RCC 7860 (cell line): Measurements from ENCODE around the gene RABL3.
"Not testable (repeated sequence)": the region's sequence is repeated elsewhere in the genome, so short reads cannot be mapped to it uniquely, and the experiment has no call there.

Experiments used
- DNase-seq: peaks from one replicate; pipeline ENCODE4 v3.0.0-alpha.2; 2015; ENCODE audit warnings: low spot score
- FAIRE-seq: peaks from 2 replicates; lab custom pipeline; 2012; peaks lifted over from hg19 to GRCh38; lab: Jason Lieb, UNC

Gene RABL3, protein sequence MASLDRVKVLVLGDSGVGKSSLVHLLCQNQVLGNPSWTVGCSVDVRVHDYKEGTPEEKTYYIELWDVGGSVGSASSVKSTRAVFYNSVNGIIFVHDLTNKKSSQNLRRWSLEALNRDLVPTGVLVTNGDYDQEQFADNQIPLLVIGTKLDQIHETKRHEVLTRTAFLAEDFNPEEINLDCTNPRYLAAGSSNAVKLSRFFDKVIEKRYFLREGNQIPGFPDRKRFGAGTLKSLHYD

DNA sequence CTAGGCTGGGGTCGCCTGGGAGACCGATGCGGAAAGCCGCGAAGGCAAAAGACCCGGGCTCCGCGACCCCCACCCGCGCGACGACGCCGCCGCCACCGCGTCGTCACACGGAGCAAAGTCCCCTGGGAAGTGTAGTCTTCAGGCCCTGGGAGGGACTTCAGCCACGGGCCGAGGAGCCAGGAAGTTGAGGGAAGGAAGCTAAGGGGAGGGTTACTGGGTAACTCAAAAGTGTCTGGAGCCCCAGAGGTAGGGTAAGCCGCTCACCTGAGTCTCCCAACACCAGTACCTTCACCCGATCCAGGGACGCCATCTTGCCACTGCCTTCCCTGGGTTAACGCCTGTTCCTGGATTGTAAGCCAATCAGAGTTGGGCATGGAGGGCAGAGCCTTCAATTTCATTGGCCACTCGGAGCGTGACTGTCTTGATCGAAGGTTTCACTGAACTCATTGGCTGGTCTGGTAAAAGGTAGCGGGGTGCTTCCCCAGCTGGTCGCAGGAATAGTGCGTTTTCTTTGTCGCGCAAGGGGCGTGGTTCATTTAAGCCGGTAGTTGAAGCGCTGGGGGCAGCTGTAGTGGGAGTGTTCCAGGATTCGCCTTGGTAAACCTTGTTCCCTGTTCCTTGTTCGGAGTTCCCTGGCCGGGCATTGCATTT is at the start of gene RABL3, which contains the start of gene GTF2E1:
RABL3 (minus strand) TSS at position 319 of the 651 bp plus-strand sequence; CDS start at position 310, 9 bp downstream.
GTF2E1 (plus strand) TSS at position 547 of the 651 bp plus-strand sequence. CDS start 7,809 bp downstream, outside the sequence.
- FAIRE-seq (peak; percentile 97), DNase-seq (peak; percentile 98)

- peak; percentile 70 for DNase-seq
- peak; percentile 76 for FAIRE-seq
Measured at GRCh38 chr3:120791913-120792312, 49.6 kb upstream of the RABL3 start.

- no peak for FAIRE-seq
- no peak for DNase-seq
Measured at GRCh38 chr3:120791010-120791409, 48.7 kb upstream of the RABL3 start.

DNA sequence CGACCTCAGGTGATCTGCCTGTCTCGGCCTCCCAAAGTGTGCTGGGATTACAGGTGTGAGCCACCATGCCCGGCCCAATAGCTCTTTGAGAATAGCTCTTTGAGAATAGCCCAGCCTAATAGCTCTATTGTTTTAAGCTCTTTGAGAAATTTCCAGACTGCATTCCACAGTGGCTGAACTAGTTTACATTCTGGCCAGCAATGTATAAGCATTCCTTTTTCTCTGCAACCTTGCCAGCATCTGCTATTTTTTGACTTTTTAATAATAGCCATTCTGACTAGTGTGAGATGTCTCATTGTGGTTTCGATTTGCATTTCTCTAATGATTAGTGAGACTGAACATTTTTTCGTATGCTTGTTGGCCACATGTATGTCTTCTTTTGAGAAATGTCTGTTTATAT is 43.5 kb upstream of the RABL3 start:
- DNase-seq, FAIRE-seq: not testable (repeated sequence)

GRCh38 chr3:120780977-120781376 is 38.7 kb upstream of the RABL3 start:
- FAIRE-seq = peak; percentile 96
- peak; percentile 92 for DNase-seq

DNA sequence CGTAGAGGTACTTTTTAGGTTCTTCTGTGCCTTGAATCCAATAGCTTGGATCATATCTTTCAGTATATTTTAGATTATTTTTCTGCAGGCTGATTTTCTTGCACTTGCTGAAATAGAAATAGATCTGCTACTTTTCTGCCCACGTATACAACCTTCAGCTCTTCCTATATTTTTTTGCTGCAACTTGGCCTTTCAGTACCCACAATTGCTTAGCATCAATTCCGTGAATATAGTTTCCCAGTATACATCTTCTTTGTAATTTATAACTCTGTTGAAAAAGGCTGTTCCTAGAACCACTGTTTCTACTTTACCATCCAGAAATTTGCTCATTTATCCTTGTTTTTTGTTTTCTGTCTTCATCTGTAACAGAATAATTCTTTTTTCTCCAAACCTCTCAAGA is 36.5 kb upstream of the RABL3 start:
- DNase-seq (no peak), FAIRE-seq (no peak)

- no peak for DNase-seq
- FAIRE-seq = no peak
Measured at GRCh38 chr3:120775411-120775810, 33.1 kb upstream of the RABL3 start.

DNA sequence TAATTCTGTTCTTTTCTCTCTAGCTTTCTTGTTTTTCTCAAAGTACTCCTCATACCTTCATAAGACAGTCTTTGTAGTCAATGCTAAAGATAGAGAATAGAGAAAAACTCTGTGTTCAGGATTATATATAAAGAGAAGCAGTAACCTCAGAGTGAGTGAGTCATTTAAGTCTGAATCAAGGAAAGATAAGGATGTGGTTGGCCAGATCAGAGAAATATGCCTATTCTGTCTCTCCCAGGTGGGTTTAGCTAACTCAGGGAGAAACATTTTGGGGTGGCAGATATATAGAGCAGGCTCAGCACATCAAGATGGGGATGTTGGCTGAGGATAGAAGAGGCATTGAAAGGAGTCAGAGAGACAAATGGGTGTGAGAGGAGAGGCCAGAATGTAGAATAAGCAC is 31.6 kb upstream of the RABL3 start:
- FAIRE-seq (peak; percentile 92), DNase-seq (peak; percentile 57)

GRCh38 chr3:120772081-120772480 is 29.8 kb upstream of the RABL3 start:
- no peak for FAIRE-seq
- no peak for DNase-seq

- FAIRE-seq (no peak), DNase-seq (no peak)
Measured at GRCh38 chr3:120770891-120771290, 28.6 kb upstream of the RABL3 start.

DNA sequence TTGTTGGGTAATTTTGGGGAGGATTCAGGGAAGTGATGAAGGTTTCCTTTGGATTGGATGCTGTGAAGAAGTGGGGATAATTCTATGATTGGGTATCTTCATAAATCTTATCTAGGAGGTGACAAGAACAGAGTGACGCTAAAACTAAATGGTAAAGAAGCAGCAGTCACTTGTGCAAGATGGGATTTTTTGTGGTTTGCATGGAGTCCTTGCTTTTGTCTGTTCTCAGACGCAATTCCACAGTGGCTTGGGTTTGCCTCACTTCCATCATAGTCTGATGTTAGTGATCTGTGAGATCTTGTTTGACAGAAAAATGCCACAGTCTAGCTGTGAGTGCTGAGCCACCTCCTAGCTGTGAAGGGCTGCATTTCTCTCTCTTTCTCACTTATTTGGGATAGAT is 27.1 kb upstream of the RABL3 start:
- DNase-seq (no peak), FAIRE-seq (no peak)

- no peak for FAIRE-seq
- DNase-seq = no peak
Measured at GRCh38 chr3:120767106-120767505, 24.8 kb upstream of the RABL3 start.

DNA sequence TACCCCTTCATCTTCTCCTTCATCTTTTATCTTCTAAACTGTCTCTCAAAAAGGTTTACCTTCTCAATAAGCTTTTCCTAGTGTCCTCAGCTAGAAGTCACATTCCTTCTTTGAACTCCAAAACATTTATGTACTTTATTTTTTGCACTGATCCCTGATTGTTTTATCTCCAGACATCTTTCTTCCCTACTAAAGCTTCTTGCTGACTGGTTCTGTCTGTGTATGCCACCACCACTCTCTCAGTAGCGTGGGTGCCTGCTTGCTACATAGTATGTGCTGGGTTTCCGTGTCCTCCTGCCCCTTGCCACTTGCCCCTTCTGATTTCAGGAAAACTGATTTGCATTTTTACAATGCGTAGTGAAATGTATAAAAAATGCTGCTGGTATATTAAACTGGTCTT is 24.3 kb upstream of the RABL3 start:
- FAIRE-seq = no peak
- no peak for DNase-seq

- DNase-seq = no peak
- no peak for FAIRE-seq
Measured at GRCh38 chr3:120765830-120766493, 23.6 kb upstream of the RABL3 start.

DNA sequence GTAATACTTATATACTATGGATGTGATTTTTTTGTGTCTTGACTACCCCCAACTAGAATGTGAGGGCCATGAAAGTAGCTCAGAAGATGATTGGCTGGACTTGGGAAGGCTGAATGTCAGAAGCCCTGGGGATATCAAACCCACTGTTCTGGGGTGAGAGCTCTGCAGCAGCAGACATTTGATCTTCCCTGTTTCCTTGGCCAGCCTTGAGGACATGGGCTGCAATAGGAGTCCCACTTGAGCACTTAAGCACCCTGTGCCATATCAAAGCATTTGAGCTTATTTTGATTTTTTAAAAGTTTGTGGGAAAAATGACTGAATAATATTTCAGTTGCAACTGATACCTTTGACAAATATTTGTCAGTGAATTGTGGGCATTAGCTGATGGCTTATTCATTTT is 21.9 kb upstream of the RABL3 start:
- no peak for FAIRE-seq

DNA sequence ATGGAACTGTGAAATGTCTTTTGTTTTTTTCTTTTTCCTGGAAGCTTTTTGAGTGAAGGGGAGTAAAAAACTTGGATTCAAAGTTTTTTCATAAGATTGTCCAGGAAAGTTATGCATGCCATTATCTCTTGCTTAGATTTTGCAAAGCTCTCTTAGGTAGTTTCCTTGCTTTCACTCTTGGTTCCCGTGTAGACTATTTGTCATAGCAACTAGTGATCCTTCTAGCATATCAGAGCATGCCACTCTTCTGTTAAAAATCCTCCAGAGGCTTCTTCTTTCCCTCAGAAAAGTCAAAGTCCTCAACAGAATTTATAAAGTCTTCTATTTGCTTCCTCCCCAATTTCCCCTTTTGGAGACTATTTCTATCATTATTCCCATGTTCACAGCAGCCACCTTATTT is 21.3 kb upstream of the RABL3 start:
- no peak for DNase-seq
- FAIRE-seq = no peak

More for the DNA sequence above, 21.9 kb upstream of the RABL3 start:
- DNase-seq = no peak

GRCh38 chr3:120762615-120763014 is 20.3 kb upstream of the RABL3 start:
- no peak for FAIRE-seq
- DNase-seq = no peak

GRCh38 chr3:120758551-120758950 is 16.2 kb upstream of the RABL3 start:
- not testable (repeated sequence) for DNase-seq, FAIRE-seq

- FAIRE-seq (no peak), DNase-seq (no peak)
Measured at GRCh38 chr3:120756061-120756460, 13.7 kb upstream of the RABL3 start.

DNA sequence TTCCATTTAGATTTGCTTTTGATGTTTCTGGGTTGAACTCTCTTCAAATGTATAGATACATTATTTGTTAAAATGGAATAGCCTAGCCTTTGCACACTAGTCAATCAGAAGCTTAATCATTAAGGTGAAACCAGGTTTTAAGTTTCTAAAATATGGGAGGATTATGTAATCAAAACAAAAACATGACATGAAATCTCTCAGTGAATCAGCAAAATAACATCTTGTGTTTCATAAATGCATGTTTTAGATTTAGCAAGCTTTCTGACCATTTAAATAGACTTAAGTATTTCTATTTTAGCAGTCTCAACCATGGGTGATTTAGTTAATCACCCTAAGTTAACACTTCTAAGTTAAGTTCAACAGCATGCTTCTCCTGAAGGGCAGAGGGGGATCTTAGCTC is 11.5 kb upstream of the RABL3 start:
- no peak for DNase-seq
- FAIRE-seq = no peak

GRCh38 chr3:120752865-120753264 is 10.5 kb upstream of the RABL3 start:
- no peak for FAIRE-seq
- DNase-seq = no peak

GRCh38 chr3:120752230-120752629 is 9.9 kb upstream of the RABL3 start:
- DNase-seq (no peak), FAIRE-seq (no peak)
